B cell (primary cell): ENCODE measurements around the gene SLU7. TPM values are rescaled to one million over a fixed set of nuclear protein-coding genes. Genes with fewer than 3 reads are reported as not detected.

Experiments
- ATAC-seq: fragments of 200-7000 bp; cut with Tn5 transposase; one replicate; pipeline ENCODE4 v1.10.0; 2021; ENCODE audit warnings: low read depth, mild to moderate bottlenecking, moderate number of reproducible peaks, moderate library complexity
- CTCF ChIA-PET: fragments of 350-600 bp; sonication (Branson Sonifier 250); formaldehyde crosslinking; loops from one replicate; lab custom pipeline; 2021; ENCODE audit warnings: antibody characterized with exemption, inconsistent platforms; lab: Charles Lee
- POLR2A ChIA-PET: fragments of 350-600 bp; sonication (Branson Sonifier 250); formaldehyde crosslinking; loops from one replicate; lab custom pipeline; 2021; ENCODE audit warnings: antibody characterized with exemption; lab: Charles Lee
- DNase-seq: peaks from one replicate; pipeline ENCODE4 v3.0.0; 2013
- H2AFZ ChIP-seq: 2 replicates; pipeline ENCODE4 v1.6.1; 2012; ENCODE audit warnings: mild to moderate bottlenecking, low read depth, low read length; ENCODE audit not compliant: insufficient read depth, poor library complexity, severe bottlenecking
- H3K27ac ChIP-seq, 2 donors: 1 replicate in 1 of 2; 2 replicates in 1 of 2; pipeline ENCODE4 v1.5.1; 2012 to 2013; ENCODE audit warnings: low read length in 2 of 2, mild to moderate bottlenecking in 2 of 2, moderate library complexity in 1 of 2
- H3K27me3 ChIP-seq, 4 experiments: fragments of 200-600 bp in 1 of 4; sonication (generic) in 1 of 4; replicated peaks in 1 of 4; 1 replicate in 2 of 4; 2 replicates in 2 of 4; pipeline versions ENCODE4 v1.6.1 to v1.7.0; 2013 to 2016; ENCODE audit warnings: low read length in 3 of 4, mild to moderate bottlenecking in 2 of 4, mixed read lengths in 1 of 4, moderate library complexity in 1 of 4; ENCODE audit not compliant: insufficient read depth in 4 of 4, control insufficient read depth in 3 of 4; ENCODE audit errors: control extremely low read depth in 1 of 4
- H3K36me3 ChIP-seq, 2 experiments: replicated peaks in 1 of 2; 1 replicate in 1 of 2; 2 replicates in 1 of 2; pipeline versions ENCODE4 v1.6.1 to v1.7.1; 2013; ENCODE audit warnings: low read length in 1 of 2; ENCODE audit not compliant: insufficient read depth in 2 of 2, control insufficient read depth in 1 of 2; ENCODE audit errors: control extremely low read depth in 1 of 2, extremely low read depth in 1 of 2
- H3K4me1 ChIP-seq, 2 donors: fragments of 200-600 bp in 1 of 2; sonication (generic) in 1 of 2; 1 replicate in 1 of 2; 2 replicates in 1 of 2; pipeline versions ENCODE4 v1.5.1 to v1.6.1; 2013 to 2017; ENCODE audit warnings: low read length in 2 of 2; ENCODE audit not compliant: control insufficient read depth in 2 of 2, insufficient read depth in 2 of 2
- H3K4me2 ChIP-seq: replicated peaks from 2 replicates; pipeline ENCODE3; 2012; ENCODE audit warnings: mild to moderate bottlenecking, low read depth, low read length; ENCODE audit not compliant: poor library complexity, severe bottlenecking
- H3K4me3 ChIP-seq, 5 experiments: fragments of 200-600 bp in 1 of 5; sonication (generic) in 1 of 5; 1 replicate in 3 of 5; 2 replicates in 2 of 5; pipeline versions ENCODE4 v1.5.1 to v1.7.0; 2011 to 2016; ENCODE audit warnings: low read length in 4 of 5, mild to moderate bottlenecking in 4 of 5, low read depth in 2 of 5, control low read depth in 1 of 5, moderate library complexity in 1 of 5; ENCODE audit not compliant: insufficient read depth in 1 of 5; ENCODE audit errors: control extremely low read depth in 1 of 5, extremely low read depth in 1 of 5
- H3K79me2 ChIP-seq: fragments of 200-600 bp; sonication (generic); one replicate; pipeline ENCODE4 v1.6.0; 2016; ENCODE audit warnings: low read length; ENCODE audit not compliant: control insufficient read depth, insufficient read depth
- H3K9ac ChIP-seq: fragments of 200-600 bp; sonication (generic); 2 replicates; pipeline ENCODE4 v1.6.1; 2017; ENCODE audit warnings: mild to moderate bottlenecking, low read length, moderate library complexity
- H3K9me3 ChIP-seq, 3 donors: one replicate each; pipeline versions ENCODE4 v1.6.1 to v1.7.1; 2013; ENCODE audit warnings: low read length in 2 of 3; ENCODE audit not compliant: control insufficient read depth in 2 of 3, insufficient read depth in 1 of 3; ENCODE audit errors: control extremely low read depth in 1 of 3
- H4K20me1 ChIP-seq: 2 replicates; pipeline ENCODE4 v1.6.0; 2012; ENCODE audit warnings: mild to moderate bottlenecking, low read length; ENCODE audit not compliant: insufficient read depth, control insufficient read depth, poor library complexity, severe bottlenecking
- H3K27ac Mint-ChIP-seq: one replicate; pipeline ENCODE4 v1.8.0; 2021; ENCODE audit warnings: mixed read lengths
- H3K27me3 Mint-ChIP-seq: one replicate; pipeline ENCODE4 v1.8.0; 2021; ENCODE audit warnings: mixed read lengths
- H3K4me1 Mint-ChIP-seq: one replicate; pipeline ENCODE4 v1.8.0; 2021; ENCODE audit warnings: mixed read lengths
- H3K4me3 Mint-ChIP-seq: one replicate; pipeline ENCODE4 v1.8.0; 2021; ENCODE audit warnings: mixed read lengths
- H3K9me3 Mint-ChIP-seq: one replicate; pipeline ENCODE4 v1.8.0; 2022; ENCODE audit warnings: mixed read lengths; ENCODE audit not compliant: insufficient read depth
- EZH2 ChIP-seq: IDR thresholded peaks from 2 replicates; pipeline ENCODE4 v1.6.1; 2012; ENCODE audit warnings: borderline replicate concordance, low read depth, mild to moderate bottlenecking, moderate library complexity, low read length; ENCODE audit not compliant: insufficient read depth, poor library complexity, severe bottlenecking
- WGBS: methylation state at CpG from one replicate; pipeline ENCODE4 v1.1.5; 2013; ENCODE audit warnings: missing lambda C conversion rate; ENCODE audit not compliant: insufficient coverage; 5-methylcytosine and 5-hydroxymethylcytosine counted together
- intact Hi-C: fragments of 100-400 bp; cut with micrococcal nuclease; formaldehyde crosslinking; loops from one replicate; pipeline ENCODE4 v1.10.0; 2022
- polyA plus RNA-seq: library from polyadenylated mRNA; depleted of rRNA; stranded (reverse); fragments of >200 nt; gene quantifications from 2 replicates; pipeline ENCODE4 v1.2.3, GENCODE V29; 2012
- total RNA-seq, 2 donors: library from RNA; stranded (reverse); fragments of 120-200 nt in 1 of 2; gene quantifications; 1 replicate in 1 of 2; 2 replicates in 1 of 2; pipeline versions ENCODE4 v1.2.3 to v1.2.4, GENCODE V29; 2013 to 2022
- TF ChIP-seq, protein P1 (sequence below): fragments of 200-600 bp; IDR thresholded peaks from one replicate; pipeline ENCODE4 v1.8.0; 2022; ENCODE audit warnings: antibody characterized with exemption, mild to moderate bottlenecking

SLU7 gene
- total and polyA plus RNA-seq, 2 donors (not counting 1 experiment from before 2014, with no cell fraction given) = 30.8 to 68.3 TPM

DNA sequence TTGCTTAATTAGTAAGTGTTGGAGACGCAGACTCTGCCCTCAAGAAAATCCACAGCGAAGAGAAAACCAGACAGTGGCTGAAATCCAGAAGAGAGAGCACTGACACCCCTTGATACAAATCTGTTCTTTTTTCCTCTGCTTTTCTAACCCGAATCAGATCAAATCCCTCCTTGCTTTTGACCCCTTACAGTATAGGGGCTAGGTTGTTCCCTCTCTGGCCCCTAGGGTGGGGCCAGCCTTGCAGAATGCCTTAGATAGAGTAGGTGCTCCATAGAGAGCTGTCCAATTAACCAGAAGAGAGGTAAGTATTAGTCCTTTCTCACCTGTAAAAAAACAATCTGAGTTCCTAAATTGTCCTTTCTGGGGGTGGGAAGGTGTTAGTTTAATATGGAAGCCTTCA is 58.6 kb downstream of the SLU7 start:
- no peak overlapping the region for H2AFZ ChIP-seq
- no peak overlapping the region for H3K27ac ChIP-seq
- POLR2A ChIA-PET = no interaction called here
- ATAC-seq = no peak
- H3K36me3 ChIP-seq = no peaks in the 10 kb centered on the region
- WGBS = no CpG with 5 or more reads among the region's 3 CpGs
- no peaks in the 10 kb centered on the region for H3K4me1 ChIP-seq
- Mint-ChIP-seq H3K27ac (no peak overlapping the region), H3K4me3 (no peak overlapping the region), H3K27me3 (peaks cover 17% of the 10 kb centered on the region), H3K9me3 (no peaks in the 10 kb centered on the region), H3K4me1 (no peaks in the 10 kb centered on the region)
- H3K4me3 ChIP-seq = no peak overlapping the region
- no peak for DNase-seq
- no peaks in the 10 kb centered on the region for H4K20me1 ChIP-seq
- H3K79me2 ChIP-seq = no peaks in the 10 kb centered on the region
- TF ChIP-seq, protein P1, sequence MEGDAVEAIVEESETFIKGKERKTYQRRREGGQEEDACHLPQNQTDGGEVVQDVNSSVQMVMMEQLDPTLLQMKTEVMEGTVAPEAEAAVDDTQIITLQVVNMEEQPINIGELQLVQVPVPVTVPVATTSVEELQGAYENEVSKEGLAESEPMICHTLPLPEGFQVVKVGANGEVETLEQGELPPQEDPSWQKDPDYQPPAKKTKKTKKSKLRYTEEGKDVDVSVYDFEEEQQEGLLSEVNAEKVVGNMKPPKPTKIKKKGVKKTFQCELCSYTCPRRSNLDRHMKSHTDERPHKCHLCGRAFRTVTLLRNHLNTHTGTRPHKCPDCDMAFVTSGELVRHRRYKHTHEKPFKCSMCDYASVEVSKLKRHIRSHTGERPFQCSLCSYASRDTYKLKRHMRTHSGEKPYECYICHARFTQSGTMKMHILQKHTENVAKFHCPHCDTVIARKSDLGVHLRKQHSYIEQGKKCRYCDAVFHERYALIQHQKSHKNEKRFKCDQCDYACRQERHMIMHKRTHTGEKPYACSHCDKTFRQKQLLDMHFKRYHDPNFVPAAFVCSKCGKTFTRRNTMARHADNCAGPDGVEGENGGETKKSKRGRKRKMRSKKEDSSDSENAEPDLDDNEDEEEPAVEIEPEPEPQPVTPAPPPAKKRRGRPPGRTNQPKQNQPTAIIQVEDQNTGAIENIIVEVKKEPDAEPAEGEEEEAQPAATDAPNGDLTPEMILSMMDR = no peak
- TF ChIP-seq EZH2 = no peak
- no peaks in the 10 kb centered on the region for H3K9me3 ChIP-seq
- H3K4me2 ChIP-seq = no peak overlapping the region
- H3K27me3 ChIP-seq = no peaks in the 10 kb centered on the region
- CTCF ChIA-PET = no interaction called here
- H3K9ac ChIP-seq = no peak overlapping the region
- intact Hi-C loops = no loop called here

DNA sequence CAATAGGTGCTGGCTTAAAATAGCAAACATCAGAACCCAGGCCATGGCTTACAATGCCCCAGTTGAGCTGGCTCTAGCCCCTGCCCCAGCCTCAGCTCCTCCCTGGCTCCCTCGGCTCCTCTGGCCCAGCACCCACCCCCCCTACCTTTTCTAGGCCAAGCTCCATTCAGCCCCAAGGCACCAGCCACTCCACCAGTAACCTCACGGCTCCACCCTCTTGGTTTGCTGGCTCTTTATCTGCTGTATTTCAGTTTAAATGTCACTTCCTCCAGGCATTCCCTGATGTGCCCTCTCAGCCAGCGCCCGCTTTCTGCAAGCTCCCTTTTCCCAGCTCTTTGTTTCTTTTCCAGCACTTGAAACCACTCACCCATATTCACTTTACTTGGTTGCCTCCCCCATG is 59.1 kb downstream of the SLU7 start:
- Histone ChIP-seq H3K9ac (no peak overlapping the region), H3K4me2 (no peak overlapping the region), H3K27ac (no peak overlapping the region), H3K36me3 (no peaks in the 10 kb centered on the region), H3K4me3 (no peak overlapping the region), H4K20me1 (no peaks in the 10 kb centered on the region), H3K79me2 (no peaks in the 10 kb centered on the region), H3K4me1 (no peaks in the 10 kb centered on the region), H3K27me3 (no peaks in the 10 kb centered on the region), H3K9me3 (no peaks in the 10 kb centered on the region), H2AFZ (no peak overlapping the region)
- H3K27me3 Mint-ChIP-seq = peaks cover 17% of the 10 kb centered on the region
- intact Hi-C loops = no loop called here
- TF ChIP-seq EZH2 = no peak
- TF ChIP-seq, protein P1 = no peak
- no peak overlapping the region for H3K27ac Mint-ChIP-seq
- DNase-seq = no peak
- ChIA-PET POLR2A (no interaction called here), CTCF (no interaction called here)
- no peaks in the 10 kb centered on the region for H3K9me3 Mint-ChIP-seq
- H3K4me3 Mint-ChIP-seq = no peak overlapping the region
- ATAC-seq = no peak
- no peaks in the 10 kb centered on the region for H3K4me1 Mint-ChIP-seq
- WGBS = 80% methylated on average over 4 of the region's 4 CpGs
